Loucy (cell line): ENCODE results near the gene AP1M1.

Experiments
- H2AFZ ChIP-seq: fragments of 200-600 bp; sonication (generic); 2 replicates; pipeline ENCODE4 v1.6.0; 2016; ENCODE audit warnings: antibody characterized with exemption, mild to moderate bottlenecking, low read length, moderate library complexity
- H3F3A ChIP-seq: fragments of 200-600 bp; 2 replicates; pipeline ENCODE4 v1.6.0; 2016; ENCODE audit warnings: antibody characterized with exemption, low read depth, mild to moderate bottlenecking
- H3K27me3 ChIP-seq: fragments of 200-600 bp; sonication (generic); 2 replicates; pipeline ENCODE4 v1.6.1; 2014; ENCODE audit warnings: low read length, mild to moderate bottlenecking; ENCODE audit not compliant: insufficient read depth, poor library complexity, severe bottlenecking
- H3K36me3 ChIP-seq: fragments of 200-600 bp; sonication (generic); 2 replicates; pipeline ENCODE4 v1.6.1; 2016; ENCODE audit warnings: low read length; ENCODE audit not compliant: insufficient read depth
- H3K4me1 ChIP-seq: fragments of 200-600 bp; sonication (generic); 2 replicates; pipeline ENCODE4 v1.5.1; 2014; ENCODE audit warnings: low read length, mild to moderate bottlenecking; ENCODE audit not compliant: insufficient read depth, poor library complexity, severe bottlenecking
- H3K4me2 ChIP-seq: fragments of 200-600 bp; sonication (generic); 2 replicates; pipeline ENCODE4 v1.6.0; 2014; ENCODE audit warnings: antibody characterized with exemption, low read length, low read depth, mild to moderate bottlenecking; ENCODE audit not compliant: poor library complexity, severe bottlenecking
- H3K4me3 ChIP-seq: fragments of 200-600 bp; sonication (generic); 2 replicates; pipeline ENCODE4 v1.5.1; 2014; ENCODE audit warnings: low read length, mild to moderate bottlenecking, mixed read lengths; ENCODE audit not compliant: poor library complexity, severe bottlenecking
- H3K79me2 ChIP-seq: fragments of 200-600 bp; sonication (generic); 2 replicates; pipeline ENCODE4 v1.6.1; 2014; ENCODE audit warnings: low read length; ENCODE audit not compliant: insufficient read depth
- H3K9ac ChIP-seq: fragments of 200-600 bp; sonication (generic); 2 replicates; pipeline ENCODE4 v1.6.0; 2014; ENCODE audit warnings: mild to moderate bottlenecking, low read depth, low read length, moderate library complexity; ENCODE audit not compliant: poor library complexity, severe bottlenecking
- H3K9me2 ChIP-seq: fragments of 200-600 bp; sonication (generic); replicated peaks from 2 replicates; pipeline ENCODE4 v1.6.1; 2016; ENCODE audit warnings: low read depth, low read length, mixed read lengths
- H3K9me3 ChIP-seq: fragments of 200-600 bp; sonication (generic); 2 replicates; pipeline ENCODE4 v1.6.1; 2014; ENCODE audit warnings: mild to moderate bottlenecking, antibody characterized with exemption, low read length, low read depth; ENCODE audit not compliant: insufficient read depth
- H4K20me1 ChIP-seq: fragments of 200-600 bp; sonication (generic); 2 replicates; pipeline ENCODE4 v1.6.0; 2014; ENCODE audit warnings: antibody characterized with exemption, low read length, mild to moderate bottlenecking; ENCODE audit not compliant: insufficient read depth, poor library complexity, severe bottlenecking
- CTCF ChIP-seq: fragments of 200-600 bp; sonication (generic); conservative IDR thresholded peaks from 2 replicates; pipeline ENCODE4 v1.5.1; 2014; ENCODE audit warnings: mild to moderate bottlenecking, antibody characterized with exemption, low read length
- EZH2phosphoT487 ChIP-seq: fragments of 200-600 bp; IDR thresholded peaks from 2 replicates; pipeline ENCODE4 v1.6.1; 2018; ENCODE audit warnings: antibody characterized with exemption, mild to moderate bottlenecking, moderate library complexity, borderline replicate concordance

Gene AP1M1

GRCh38 chr19:16157601-16158000 is 40.1 kb upstream of the AP1M1 start:
- Histone ChIP-seq H2AFZ (no peak overlapping the region), H3K9ac (no peak overlapping the region), H3K4me3 (no peak overlapping the region), H3K36me3 (peaks cover 56% of the 10 kb centered on the region), H3K4me2 (no peak overlapping the region), H4K20me1 (peaks cover 29% of the 10 kb centered on the region), H3F3A (peaks cover 17% of the 10 kb centered on the region; the same call in 1 of the 2 replicates), H3K4me1 (peaks cover 20% of the 10 kb centered on the region), H3K79me2 (peaks cover 33% of the 10 kb centered on the region), H3K9me2 (no peaks in the 10 kb centered on the region), H3K27me3 (no peaks in the 10 kb centered on the region), H3K9me3 (no peaks in the 10 kb centered on the region)
- no peak for TF ChIP-seq EZH2phosphoT487
- TF ChIP-seq CTCF = no peak

- H2AFZ ChIP-seq = no peak overlapping the region
- no peaks in the 10 kb centered on the region for H3K9me2 ChIP-seq
- H3K27me3 ChIP-seq = no peaks in the 10 kb centered on the region
- H3K36me3 ChIP-seq = peaks cover 35% of the 10 kb centered on the region; the same call in 1 of the 2 replicates
- no peak for TF ChIP-seq CTCF
- TF ChIP-seq EZH2phosphoT487 = no peak
- peaks cover 12% of the 10 kb centered on the region for H3K79me2 ChIP-seq
- peaks cover 12% of the 10 kb centered on the region; the same call in 1 of the 2 replicates for H3F3A ChIP-seq
- H4K20me1 ChIP-seq = peaks cover 9% of the 10 kb centered on the region
- H3K9me3 ChIP-seq = no peaks in the 10 kb centered on the region
- H3K4me2 ChIP-seq = no peak overlapping the region
- H3K4me1 ChIP-seq = peaks cover 12% of the 10 kb centered on the region
- H3K9ac ChIP-seq = no peak overlapping the region
- no peak overlapping the region for H3K4me3 ChIP-seq
Observed at GRCh38 chr19:16159655-16160054, 38.1 kb upstream of the AP1M1 start.

GRCh38 chr19:16160445-16160942 is 37.2 kb upstream of the AP1M1 start:
- Histone ChIP-seq H3K36me3 (peaks cover 27% of the 10 kb centered on the region; the same call in 1 of the 2 replicates), H3K4me2 (no peak overlapping the region), H3K9me3 (no peaks in the 10 kb centered on the region), H3K4me3 (no peak overlapping the region), H4K20me1 (peaks cover under 1% of the 10 kb centered on the region), H3K4me1 (peaks cover 4% of the 10 kb centered on the region), H3F3A (peaks cover 12% of the 10 kb centered on the region; the same call in 1 of the 2 replicates), H3K9ac (no peak overlapping the region), H3K79me2 (0 out of 2 replicates have a peak, but pooled peaks cover 5% of the 10 kb centered on the region), H3K27me3 (no peaks in the 10 kb centered on the region), H2AFZ (no peak overlapping the region), H3K9me2 (no peaks in the 10 kb centered on the region)
- TF ChIP-seq EZH2phosphoT487 (no peak), CTCF (no peak)
